ENCODE measurements around the gene RAB12.
"Not testable (repeated sequence)": the region's sequence is repeated elsewhere in the genome, so short reads cannot be mapped to it uniquely, and the experiment has no call there.

The RAB12 gene

DNA sequence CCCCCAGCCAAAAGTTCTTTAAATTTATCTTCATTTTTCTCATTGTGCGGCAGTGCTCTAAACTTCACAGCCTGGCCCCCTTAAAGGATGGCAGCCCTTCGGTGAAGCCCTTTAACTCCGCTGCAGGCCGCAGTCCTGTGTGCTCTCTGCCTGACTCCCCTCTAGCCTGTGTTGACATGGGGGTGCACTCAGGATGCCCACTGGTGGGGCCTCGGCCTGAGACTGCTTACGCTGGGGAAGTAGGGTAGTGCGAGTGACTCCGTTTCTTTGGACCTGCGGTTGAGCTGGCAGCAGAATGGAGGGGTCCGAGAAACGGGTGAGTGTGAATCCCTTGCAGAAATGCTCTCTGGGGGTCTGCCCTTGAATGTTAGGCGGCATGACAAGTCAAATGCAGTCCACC lies 5.6 kb downstream of the RAB12 start:
- no peak for DNase-seq

DNA sequence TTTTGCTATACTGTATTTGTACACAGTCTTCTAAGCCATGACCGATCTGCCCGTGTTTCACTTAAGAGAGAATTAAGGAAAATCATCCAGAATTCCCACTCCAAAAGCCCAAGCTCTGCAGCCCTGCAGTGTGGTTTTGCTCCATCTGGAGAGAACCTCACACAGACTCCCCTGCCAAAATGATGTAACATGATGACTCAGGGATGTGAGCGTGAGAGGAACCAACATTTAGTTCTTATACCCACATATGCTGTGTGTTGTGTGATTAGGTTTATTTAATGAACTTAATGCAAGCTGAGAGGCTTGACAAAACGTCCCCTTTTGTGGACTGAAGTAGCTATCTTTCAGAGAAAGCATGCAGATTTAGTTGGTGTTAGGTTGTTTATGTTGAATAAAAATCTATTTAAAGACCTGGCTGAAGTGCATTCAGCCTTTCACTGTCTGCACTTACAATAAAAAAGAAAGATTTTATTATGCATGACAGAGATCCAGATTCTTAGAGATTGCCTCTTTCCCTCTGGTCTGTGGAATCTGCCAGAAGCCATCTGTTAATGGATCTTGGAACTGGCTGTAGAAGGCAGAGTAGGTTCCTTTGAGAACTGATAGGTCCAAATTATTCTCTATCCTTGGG lies 6.3 kb downstream of the RAB12 start:
- no peak for DNase-seq

DNA sequence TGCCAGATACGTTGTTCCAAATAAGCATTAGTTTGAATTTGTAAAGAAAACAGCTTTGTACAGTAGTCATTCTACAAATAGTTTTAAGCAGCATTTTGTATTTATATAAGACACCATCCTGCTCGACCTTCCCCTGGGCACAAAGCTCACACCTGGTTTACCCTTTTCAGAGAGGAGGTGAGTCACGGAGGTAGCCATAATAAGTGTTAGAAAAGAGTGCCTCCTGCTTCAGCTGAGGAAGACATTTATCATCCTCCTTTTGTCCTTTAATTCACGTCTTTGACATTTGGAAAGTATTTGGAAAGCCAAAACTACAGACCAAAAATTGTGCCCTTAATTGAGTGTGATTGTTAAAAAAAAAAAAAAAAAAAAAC lies 6.8 kb downstream of the RAB12 start:
- DNase-seq, result no peak

DNA sequence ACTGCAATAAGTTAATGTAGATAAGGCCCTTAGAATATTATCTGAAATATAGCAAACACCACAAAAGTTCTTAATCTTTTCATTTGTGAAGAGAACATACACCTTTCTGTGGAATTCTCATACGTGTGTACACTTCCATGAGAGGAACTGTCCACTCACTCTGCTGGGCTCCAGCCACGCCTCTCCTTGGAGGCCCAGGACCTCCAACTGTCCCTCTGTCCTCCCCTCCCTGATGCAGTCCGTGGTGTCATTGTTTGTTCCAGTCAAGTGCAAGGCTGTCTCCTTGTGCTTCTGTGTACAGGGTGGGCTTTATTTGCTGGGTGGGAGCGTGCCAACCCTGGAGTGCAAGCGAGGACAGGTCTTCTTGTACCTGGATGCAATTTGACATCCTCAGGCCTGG lies 8.7 kb downstream of the RAB12 start:
- DNase-seq, result no peak

DNA sequence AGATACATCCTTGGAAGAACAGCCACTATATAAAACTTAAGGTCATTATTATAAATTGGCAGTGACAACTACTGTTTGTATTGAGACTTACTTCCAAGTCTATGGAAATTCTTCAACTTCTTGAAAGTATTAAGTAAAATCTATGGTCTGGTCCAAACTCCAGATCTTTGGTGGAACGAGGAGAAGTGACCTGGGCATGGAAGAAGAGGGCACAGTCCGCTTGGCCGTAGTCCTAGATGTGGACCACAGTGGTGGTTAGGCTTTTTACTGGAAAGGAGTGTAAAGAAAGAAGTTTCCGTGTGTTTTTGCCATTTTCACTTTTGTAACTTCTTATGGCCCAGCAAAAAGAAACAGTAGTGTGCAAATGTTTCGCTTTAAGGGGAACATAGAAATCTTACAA lies 9.8 kb downstream of the RAB12 start:
- DNase-seq, result no peak

DNA sequence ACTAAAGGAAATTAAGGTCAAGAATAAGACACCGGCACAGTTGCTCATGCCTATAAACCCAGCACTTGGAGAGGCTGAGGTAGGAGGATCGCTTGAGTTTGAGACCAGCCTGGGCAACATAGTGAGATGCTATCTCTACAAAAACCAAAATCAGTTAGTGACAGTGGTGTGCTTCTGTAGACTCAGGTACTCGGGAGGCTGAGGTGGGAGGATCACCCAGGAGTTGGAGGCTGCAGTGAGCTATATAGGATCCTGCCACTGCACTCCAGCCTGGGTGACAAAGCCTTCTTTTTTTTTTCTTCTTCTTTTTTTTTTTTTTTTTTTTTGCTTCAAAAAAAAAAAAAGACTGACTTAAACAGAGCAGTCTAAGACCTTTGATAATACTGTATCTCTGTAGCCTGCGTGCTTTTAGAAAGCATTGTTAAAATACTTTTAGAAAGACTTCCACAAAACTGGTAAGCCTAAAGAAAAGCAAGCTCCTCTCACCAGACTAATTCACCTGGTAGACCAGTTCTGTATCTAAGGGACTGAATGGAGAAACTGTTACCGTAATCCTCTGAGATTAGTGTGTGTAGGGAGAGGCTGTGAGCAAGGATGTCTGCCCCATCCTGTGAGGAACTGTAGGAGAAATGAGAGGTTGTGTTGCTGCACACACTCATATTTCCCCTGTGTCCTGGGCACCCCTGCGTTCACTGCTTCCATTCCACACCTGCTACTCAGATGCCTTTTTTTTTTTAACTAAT lies 10.8 kb downstream of the RAB12 start:
- DNase-seq, result no peak

DNA sequence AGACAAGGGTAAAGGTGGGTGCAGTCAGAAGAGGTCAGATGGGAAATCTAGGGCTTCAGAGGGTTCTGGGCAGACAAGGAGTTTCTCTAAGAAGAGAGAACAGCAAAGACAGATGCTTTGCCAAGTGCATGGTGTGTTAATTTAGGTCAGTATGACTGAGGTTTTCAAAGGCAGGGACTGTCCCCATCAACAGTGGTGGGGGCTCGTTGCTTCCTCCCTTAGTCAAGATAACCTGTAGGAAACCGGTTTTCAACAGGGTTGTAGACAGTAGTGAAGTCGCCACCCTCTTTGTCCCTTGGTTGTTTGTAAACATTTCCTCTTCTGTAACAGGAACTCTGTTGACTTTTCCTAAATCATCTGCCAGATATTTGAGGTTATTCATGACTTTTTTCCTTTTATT lies 11.6 kb downstream of the RAB12 start:
- DNase-seq, result no peak

DNA sequence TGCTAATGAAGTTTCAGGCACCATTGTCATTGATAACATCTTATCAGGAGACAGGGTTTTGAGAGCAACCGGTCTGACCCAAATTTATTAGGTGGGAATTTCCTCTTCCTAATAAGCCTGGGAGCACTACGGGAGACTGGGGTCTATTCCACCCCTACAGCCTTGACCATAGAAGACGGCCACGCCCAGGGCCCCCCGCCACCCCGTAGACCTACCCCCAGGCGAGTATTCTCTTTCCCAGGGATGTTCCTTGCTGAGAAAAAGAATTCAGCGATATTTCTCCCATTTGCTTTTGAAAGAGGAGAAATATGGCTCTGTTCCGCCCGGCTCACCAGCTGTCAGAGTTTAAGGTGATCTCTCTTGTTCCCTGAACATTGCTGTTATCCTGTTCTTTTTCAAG lies 13.4 kb downstream of the RAB12 start:
- DNase-seq, result not testable (repeated sequence)

DNA sequence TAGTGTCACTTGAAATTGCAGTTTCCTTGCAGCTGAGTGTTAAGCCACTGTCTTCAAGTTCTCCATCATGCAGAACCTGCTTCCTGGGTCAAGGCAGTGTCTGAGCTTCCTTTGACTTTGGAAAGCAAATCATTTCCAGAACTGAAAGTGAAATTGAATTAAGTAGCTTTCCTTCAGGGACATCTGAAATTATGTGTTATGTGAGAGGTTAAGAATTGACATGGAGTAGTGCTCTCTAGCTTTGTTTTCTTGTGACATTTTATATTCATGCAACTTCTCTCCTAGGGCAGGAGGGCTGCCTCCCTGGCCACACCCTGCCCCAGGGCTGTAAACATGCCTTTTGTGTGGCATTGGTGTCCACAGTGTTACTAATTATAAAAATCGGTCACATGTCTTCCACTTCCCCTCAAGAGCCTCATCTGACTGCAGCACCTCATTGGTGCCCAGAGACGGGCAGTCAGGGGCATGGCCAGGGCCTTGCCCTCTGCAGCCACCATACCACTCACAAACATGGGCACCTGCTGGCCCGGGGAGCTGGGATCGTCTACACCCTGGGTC lies 14.4 kb downstream of the RAB12 start:
- DNase-seq, result no peak

DNA sequence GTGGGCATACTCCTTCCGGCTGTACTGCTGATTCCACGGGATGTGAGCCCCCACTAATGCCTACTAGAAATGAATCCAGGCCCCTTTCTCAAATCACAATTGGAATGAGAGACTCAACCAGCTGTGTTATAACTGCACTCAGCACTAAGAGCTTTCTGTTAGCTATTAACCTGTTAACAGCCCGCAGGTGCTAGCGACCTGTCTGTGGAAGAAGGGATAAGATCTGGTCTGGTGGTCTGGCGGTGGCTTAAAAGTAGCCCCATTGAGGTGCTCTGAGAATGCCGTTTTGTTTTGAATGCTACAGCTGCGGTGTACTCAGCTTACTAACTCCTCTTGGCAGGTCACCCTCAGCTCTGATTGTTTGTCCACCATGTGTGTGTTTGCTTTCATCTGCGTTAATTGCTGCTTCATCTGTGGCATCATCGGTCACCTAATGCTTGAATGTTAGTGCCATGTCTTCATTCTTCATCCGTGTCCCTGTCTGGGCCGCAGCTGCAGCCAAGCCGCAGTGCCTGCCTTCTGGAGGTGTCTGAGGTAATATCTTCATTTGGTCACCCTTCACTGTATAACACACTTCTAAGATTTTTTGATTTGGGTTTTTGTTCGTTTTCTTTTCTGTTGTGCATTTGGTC lies 16.3 kb downstream of the RAB12 start:
- DNase-seq, result no peak

DNA sequence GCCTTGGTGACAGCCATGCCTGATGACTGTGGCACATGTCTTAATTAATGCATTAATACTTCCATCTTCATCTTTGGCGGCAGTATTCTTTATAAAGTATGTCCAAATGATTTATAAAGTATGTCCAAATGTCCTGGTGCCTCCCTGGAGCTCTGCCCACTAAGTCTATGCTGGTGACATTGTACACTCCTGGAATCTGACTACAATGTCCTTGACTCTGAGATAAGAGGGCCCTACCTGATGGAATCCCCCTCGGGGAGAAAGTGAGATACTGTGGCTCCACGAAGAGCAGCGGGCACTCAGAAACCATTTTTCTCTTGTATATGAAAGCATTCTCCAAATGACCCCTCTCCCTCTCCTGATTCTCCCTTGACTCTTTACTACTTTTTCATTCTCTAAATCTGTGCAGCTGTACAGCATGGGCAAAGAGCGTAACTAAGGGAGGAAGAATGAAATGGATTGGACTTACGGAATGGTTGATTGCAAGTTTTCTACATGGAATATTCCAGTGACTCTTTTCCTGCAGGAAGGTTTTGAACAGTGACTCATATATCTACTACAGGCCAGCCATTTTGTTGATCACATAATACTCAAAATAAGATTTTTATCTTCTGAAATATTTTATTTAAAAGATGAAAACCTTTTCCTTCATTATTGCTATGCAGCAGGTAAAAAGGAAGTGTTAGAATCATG lies 17.3 kb downstream of the RAB12 start:
- DNase-seq, result no peak

DNA sequence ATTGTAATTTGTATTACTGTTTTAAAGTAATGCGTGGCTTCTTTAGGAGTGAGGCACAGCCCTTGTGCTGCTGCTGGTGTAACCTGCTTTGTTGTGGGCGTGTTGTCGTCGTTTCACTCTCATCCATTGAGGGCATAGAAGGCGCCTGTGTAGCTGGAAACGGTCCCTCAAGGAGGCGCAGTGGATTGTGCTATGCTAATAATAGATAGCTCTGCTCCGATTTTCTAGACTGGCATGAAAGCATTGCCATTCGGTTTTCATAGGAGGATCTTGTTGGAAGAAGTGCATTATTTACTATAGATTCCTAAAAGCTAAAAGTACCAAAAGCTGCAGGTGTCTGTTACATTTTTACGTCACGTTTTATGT lies 17.9 kb downstream of the RAB12 start:
- no peak for DNase-seq

DNA sequence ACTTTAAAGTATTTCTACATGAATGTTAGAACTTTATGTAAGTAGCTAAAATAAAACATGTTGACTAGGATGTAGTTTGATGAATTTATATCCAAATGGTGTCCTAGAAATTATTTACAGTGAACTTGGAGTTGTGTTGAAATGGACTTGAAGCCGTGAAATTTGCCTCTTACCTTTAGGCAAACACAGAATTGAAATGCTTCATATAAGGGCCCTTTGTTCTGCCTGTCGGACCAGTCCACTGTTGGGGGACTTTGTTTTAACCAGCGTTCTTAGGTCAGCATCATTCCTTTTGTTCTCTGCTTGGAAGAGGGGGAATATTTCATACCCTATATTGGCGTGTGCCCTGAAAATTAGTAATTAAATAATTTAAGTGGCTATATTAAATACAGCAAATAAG lies 18.3 kb downstream of the RAB12 start:
- no peak for DNase-seq

DNA sequence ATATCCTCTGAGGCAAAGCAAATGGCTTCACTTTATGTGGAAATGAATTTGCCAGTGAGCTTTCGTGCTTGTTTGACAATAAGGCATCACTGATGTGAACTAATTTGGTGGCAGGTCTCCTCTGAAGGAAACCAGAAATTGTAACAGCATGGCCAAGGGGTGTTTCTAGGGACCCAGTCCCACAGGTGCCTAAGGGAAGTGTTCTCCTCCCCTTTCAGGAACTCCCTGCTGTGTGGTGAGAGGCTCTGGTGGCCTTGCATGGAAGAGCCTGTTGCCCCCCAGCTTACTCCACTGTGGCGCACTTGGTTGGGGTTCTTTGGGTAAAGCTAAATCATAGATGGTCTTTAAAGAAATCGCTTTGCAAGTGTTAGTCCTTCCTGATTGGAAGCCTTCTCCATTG lies 20.4 kb downstream of the RAB12 start:
- no peak for DNase-seq

DNA sequence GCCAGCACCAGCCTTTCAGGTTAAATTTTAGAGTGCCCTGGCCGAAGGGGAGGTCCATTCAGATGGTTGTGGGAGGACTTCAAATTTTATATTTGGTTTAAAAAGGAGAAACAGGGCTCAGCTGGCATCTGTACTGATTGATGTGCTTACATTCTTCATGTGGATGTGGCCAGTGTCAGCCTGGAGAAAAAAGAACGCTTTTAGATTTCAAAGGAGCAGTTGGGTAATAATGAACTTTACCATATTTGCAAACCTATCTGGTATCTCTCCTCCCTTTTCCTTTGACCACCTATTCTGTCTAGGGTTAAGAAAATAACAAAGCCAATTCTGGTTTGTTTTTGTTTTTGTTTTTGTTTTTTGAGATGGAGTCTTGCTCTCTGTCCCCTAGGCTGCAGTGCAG lies 21.3 kb downstream of the RAB12 start:
- no peak for DNase-seq

DNA sequence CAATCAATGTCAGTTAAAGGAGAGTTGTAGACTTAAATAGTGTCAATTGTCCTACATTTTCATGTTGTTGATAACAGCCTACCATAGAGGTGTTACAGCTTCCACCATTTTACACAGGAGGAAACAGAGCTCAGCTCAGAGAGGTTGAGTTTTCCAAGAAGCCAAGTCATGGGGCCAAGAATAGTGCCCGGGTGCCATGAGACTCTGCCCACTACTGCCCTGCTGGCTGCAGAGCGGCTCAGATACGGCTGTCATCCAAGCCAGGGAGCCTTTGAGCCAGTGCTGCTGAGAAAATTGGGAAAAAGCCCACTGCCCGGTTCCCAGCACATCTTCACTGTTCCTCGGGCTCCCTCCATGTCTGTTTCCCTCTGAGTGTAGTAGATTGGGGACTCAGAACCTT lies 22.0 kb downstream of the RAB12 start:
- DNase-seq, result no peak

DNA sequence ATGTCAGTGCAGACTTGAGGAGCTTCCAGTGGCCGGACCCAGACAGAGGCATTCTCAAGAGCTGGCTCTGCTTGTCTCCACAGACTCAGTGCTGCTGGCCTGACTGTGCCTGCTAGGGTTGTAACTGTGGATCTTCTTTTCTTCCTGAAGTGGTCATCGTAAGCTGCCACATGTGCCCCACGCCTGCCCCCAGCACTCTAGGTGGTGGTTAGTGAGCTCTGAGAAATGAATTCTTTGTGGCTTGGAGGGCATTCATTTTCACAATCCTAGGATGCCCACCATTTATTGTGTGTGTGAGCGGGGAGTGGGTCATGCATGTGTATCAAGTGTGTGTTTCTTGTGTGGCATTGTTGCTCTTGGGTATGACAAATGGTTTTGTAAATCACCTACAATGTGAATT lies 23.1 kb downstream of the RAB12 start:
- DNase-seq, result no peak

DNA sequence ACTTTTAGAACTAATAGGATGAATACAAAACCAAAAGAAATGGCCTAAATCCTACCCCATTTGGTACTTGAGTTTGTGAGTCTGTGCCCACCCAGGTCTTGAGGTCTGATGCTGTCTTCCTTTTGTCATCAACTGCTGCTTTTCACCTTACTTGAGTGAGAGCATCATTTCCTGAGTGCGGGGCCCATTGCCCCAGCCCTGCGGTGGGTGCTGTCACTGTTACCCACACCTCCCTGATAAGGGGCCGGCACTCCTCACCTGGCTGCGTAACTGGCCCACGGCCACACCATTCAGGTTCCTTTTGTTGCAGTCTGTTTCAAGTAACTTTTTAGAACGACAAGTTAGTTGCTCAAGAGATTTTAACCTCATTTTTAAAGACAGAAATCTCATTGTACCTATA lies 25.3 kb downstream of the RAB12 start:
- no peak for DNase-seq

DNA sequence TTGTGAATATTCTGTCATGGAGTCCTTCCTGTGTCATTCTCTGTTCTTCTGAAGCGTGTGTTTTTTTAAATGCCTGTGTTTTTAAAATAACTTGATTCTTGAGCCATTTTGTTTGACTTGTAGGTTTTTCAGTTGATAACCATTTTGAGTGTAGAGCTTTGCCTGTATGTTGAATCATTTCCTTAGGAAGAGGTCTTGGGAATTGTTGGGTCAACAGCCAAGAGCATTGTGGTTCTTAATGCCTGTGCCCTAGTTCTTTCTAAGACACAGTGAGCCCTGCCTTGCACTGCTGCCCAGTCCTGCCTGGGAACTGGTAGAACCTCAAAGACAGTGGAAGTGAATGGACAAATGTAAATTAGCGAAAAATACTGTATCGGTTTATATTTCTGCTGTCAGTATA lies 25.9 kb downstream of the RAB12 start:
- no peak for DNase-seq

DNA sequence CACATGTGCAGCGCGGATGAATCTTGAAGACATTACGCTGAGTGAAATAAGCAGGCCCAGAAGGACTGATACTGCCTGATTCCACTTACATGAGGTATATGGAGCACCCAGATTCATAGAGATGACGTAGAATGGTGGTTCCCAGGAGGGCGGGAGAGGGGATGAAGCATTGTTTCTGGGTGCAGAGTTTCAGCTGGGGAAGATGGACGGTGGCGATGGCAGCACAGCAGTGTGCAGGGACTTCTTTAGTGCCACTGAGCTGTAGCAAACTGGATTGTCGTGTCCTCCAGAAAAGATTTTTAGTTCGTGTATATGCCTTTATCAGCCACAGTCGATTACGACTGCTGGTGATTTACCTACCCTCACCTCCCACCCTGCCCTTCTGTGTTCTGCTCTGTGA lies 30.5 kb downstream of the RAB12 start:
- no peak for DNase-seq

DNA sequence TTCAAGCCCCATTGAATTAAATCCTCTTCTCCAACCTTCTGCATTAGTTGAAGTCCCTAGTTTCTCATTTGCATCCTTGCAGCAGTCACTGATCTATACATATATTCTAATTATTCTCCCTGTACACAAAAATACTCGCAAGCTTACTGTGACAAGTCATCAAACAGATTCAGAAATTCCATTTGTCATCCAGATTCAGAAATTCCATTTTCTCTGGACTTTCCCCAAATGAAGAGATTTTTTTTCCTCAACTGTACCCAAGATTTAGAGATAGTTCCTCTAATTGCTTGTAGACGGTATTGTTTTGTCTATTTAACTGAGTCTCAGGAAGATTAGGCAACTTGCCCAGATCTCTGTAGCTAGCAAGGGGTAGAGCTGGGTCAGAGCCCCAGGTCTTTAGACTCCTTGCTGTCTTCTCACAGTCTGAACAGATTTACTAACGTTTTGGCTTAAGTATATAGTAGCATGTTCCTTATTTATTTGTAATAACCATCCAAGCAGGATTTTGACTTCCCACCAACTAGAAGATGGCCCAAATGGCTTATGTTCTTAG lies 34.2 kb downstream of the RAB12 start:
- DNase-seq, result no peak

DNA sequence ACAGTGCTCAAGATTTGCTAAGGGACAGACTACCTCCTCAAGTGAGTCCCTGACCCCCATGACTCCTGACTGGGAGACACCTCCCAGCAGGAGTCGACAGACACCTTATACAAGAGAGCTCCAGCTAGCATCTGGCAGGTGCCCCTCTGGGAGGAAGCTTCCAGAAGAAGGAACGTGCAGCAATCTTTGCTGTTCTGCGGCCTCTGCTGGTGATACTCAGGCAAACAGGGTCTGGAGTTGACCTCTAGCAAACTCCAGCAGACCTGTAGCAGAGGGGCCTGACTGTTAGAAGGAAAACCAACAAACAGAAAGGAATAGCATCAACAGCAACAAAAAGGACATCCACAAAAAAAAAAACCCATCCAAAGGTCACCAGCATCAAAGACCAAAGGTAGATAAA lies 38.1 kb downstream of the RAB12 start:
- not testable (repeated sequence) for DNase-seq

DNA sequence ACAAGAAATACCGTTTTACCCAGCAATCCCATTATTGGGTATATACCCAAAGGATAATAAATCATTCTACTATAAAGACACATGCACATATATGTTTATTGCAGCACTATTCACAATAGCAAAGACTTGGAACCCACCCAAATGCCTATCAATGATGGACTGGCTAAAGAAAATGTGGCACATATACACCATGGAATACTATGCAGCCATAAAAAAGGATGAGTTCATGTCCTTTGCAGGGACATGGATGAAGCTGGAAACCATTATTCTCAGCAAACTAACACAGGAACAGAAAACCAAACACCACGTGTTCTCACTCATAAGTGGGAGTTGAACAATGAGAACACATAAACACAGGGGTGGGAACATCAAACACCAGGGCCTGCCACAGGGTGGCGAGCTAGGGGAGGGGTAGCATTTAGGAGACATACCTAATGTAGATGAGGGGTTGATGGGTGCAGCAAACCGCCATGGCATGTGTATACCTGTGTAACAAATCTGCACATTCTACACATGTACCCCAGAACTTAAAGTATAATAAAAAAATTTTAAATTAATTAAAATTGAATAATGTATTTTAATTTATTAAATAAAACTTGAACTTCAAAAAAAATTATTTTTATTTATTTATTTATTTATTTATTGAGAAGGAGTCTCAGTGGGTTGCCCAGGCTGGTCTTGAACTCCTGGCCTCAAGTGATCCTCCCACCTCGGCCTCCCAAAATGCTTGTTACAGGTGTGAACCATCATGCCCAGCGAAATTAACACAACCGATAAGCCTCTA lies 42.4 kb downstream of the RAB12 start:
- not testable (repeated sequence) for DNase-seq
